Heart left ventricle (tissue), 13 donors: Measurements from ENCODE around the gene CALM1.

ENCODE experiments used
- POLR2A ChIP-seq, 2 donors: fragments of 450-650 bp; IDR thresholded peaks; one replicate each; pipeline ENCODE4 v1.6.1; 2017; ENCODE audit warnings: antibody characterized with exemption in 2 of 2, mild to moderate bottlenecking in 2 of 2, moderate library complexity in 2 of 2
- TF ChIP-seq, protein P1 (sequence below), 12 donors: fragments of 200-600 bp; sonication (generic) in 4 of 12; IDR thresholded peaks; one replicate each; pipeline versions ENCODE4 v1.5.0 to v1.8.0; 2018 to 2022; ENCODE audit warnings: antibody characterized with exemption in 12 of 12, mild to moderate bottlenecking in 5 of 12
- donor health status: ischemic (EF 13 %, LVEDD 7.1; RV severe dilation, severe dysfunction).
- donor health status: DM: no; HTN: yes; CAD: no.
- donor health status: DM: no; HTN: no; CAD: no.
- donor health status: ischemic (EF 25% LVEDD 6.9; RV normal size, moderate dysfunction).
- donor health status: ischemic (EF 25% LVEDD 5.7; RV mildly dilated, moderate dysfunction).
- donor health status: ischemic (EF 35%, LVEDD 5.7; RV mildly dilated, moderate dysfunction).
- donor health status: nonischemic (EF 11% LVEDD 7.7; RV severe dilation, severe dysfunction).
- donor health status: DM: yes; HTN: yes; CAD: no.
- donor health status: PGD.
- donor health status: ischemic (EF 29% LVEDD 5.4; RV normal size, mild dysfunction).
- donor health status: nonischemic (EF 23%, LVEDD 6.1; RV moderate dilation, normal function).

- TF ChIP-seq, protein P1, sequence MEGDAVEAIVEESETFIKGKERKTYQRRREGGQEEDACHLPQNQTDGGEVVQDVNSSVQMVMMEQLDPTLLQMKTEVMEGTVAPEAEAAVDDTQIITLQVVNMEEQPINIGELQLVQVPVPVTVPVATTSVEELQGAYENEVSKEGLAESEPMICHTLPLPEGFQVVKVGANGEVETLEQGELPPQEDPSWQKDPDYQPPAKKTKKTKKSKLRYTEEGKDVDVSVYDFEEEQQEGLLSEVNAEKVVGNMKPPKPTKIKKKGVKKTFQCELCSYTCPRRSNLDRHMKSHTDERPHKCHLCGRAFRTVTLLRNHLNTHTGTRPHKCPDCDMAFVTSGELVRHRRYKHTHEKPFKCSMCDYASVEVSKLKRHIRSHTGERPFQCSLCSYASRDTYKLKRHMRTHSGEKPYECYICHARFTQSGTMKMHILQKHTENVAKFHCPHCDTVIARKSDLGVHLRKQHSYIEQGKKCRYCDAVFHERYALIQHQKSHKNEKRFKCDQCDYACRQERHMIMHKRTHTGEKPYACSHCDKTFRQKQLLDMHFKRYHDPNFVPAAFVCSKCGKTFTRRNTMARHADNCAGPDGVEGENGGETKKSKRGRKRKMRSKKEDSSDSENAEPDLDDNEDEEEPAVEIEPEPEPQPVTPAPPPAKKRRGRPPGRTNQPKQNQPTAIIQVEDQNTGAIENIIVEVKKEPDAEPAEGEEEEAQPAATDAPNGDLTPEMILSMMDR (IDR thresholded peaks at IDR 0.05), result no peak
- TF ChIP-seq POLR2A (IDR thresholded peaks at IDR 0.05), result no peak
Observed at GRCh38 chr14:90440021-90440451, 43.2 kb downstream of the CALM1 start.
